KBM-7 (cell line): ENCODE data around the gene RAB3IL1.
"Not testable (repeated sequence)": the region's sequence is repeated elsewhere in the genome, so short reads cannot be mapped to it uniquely, and the experiment has no call there.

ENCODE experiments used
- DNase-seq: peaks from one replicate; pipeline ENCODE4 v3.0.0-alpha.2; 2015
- in situ Hi-C: fragments of 300-500 bp; cut with MboI; formaldehyde crosslinking; loops from 2 replicates; pipeline ENCODE4 v1.14.3; 2020; ENCODE audit warnings: low sequenced_read_pairs, low pct_unique_long_range_greater_than_20kb, mixed read lengths

Gene RAB3IL1

DNA sequence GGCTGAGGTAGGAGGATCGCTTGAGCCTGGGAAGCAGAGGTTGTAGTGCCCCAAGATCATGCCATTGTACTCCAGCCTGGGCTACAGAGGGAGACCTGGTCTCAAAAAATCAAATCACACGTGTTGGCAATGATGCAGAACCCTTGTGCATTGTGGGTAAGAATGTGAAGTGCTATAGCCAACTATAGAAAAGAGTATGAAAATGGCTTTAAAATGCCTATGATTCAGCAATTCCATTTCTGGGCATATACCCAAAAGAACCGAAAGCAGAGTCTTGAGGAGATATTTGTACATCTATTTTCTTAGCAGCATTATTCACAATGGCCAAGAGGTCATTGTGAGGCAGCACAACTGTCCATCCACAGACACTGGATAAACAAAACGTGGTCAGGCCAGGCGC lies 23.4 kb downstream of the RAB3IL1 start:
- DNase-seq: no peak
- in situ Hi-C loops: loop anchor here (10.0 kb wide), 1 partner anchor 51 kb away; no protein-coding TSS in a partner anchor

DNA sequence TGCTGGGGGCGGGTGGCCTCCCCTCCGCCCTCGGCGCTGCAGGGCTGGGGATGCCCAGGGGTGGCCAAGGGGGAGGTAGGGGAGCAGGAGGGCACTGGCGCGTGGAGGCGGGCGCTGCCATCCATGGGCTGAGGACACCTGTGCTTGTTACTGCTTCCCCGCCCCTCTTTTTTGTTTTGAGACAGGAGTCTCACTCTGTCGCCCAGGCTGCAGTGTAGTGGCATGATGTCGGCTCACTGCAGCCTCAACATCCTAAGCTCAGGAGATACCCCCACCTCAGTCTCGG lies 25.3 kb downstream of the RAB3IL1 start:
- no peak for DNase-seq
- in situ Hi-C loops: loop anchor here (10.0 kb wide), 1 partner anchor 53 kb away; no protein-coding TSS in a partner anchor

DNA sequence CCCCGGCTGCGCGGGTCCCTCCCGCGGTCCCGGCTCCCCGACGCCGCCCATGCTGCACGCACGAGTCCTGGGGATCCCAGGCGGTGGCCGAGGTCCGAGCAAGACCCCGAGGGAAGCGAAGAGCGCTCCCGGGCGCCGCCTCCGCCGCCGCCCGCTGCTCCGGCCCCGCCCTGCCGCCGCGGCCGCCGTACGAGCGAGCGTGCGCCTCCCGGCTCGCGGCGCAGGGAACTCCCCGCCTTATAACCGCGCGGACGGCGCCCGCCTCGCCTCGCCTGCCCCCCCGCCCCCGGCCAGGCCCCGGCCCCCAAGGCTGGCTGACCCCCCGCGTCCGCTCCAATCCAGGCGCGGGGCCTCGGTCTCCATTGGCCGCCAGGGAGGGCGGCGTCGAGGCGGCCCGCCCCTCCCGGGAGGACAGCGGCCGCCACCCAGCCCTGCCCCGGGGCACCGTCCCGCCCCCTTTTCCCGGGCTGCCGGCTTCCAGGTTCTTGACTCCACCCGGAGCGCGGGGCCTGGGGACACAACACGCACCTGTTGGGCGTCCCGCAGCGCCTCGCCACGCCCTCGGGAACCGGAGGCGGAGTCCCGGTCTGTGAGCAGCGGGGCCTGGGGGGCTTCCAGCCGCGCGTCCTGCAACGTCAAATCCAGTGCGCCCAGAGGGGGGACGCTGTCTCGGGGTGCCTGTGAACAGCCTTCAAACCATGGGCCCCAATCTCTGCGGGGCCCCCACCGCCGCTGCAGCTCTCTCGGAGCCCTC lies 25.9 kb downstream of the RAB3IL1 start, which contains the start of gene FADS3:
TSS of gene FADS3 (minus strand) at position 215 of the 754 bp plus-strand sequence. CDS start at position 51, 164 bp downstream.
- in situ Hi-C loops: loop anchor here (10.0 kb wide), 1 partner anchor 53 kb away; no protein-coding TSS in a partner anchor
- peak; percentile 65 for DNase-seq

DNA sequence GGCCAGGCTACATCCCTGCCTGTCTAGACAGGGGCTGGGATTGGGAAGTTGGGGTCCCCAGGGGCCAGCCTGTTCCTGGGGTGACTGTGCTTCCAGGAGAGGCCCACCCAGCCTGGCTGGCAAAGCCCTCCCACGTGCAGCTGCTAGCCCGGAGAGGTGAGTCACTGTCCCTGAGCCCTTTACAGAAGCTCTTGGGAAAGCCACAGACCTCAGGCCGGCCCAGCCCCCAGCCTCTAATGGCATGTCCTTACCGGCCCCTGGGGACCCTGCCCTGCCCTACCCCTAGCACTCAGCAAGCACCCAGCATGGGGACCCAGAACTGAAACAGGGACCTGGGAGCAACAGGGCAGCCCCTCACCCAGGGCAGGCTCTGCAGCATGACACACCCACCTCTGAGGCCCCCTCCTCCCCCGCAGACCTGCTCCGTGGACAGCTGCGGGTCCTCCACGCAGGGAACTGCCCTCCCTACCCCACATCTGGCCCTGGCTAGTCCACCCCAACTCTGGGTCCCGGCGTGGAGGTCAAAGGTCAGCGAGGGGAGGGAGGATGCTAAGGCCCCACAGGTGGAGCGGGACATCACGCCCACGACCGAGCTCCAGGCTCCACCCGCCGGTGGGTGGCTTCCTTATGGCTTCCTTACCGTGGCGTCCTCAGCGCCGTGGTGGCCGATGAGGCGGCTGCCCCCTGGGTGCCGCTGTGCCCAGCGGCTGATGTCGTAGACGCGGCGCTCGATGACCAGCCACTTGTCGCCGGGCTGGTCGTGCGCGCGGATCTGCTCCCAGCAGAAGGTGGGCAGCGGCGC lies 26.6 kb downstream of the RAB3IL1 start:
- peak; percentile 41 for DNase-seq
- in situ Hi-C loops: loop anchor here (10.0 kb wide), 1 partner anchor 54 kb away; no protein-coding TSS in a partner anchor

DNA sequence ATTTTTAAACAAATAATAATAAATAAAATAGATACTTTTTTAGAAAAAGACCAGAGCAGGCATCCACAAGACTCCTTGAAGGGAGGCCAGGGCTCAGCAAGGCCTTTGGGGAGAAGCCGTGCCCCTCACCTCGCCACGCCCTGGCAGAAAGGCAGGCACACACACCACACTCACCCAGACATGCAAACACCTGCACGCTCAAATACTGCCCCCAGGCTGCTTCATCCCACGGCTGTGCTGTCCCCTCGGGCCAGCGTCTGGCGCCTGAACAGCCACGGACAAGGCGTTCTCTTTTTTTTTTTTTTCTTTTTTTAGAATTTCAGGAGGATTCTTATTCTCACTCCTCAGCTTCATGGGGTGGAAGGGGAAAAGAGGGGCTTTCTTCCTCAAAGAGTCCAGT lies 27.5 kb downstream of the RAB3IL1 start:
- in situ Hi-C loops: loop anchor here (10.0 kb wide), 1 partner anchor 55 kb away; no protein-coding TSS in a partner anchor
- no peak for DNase-seq

DNA sequence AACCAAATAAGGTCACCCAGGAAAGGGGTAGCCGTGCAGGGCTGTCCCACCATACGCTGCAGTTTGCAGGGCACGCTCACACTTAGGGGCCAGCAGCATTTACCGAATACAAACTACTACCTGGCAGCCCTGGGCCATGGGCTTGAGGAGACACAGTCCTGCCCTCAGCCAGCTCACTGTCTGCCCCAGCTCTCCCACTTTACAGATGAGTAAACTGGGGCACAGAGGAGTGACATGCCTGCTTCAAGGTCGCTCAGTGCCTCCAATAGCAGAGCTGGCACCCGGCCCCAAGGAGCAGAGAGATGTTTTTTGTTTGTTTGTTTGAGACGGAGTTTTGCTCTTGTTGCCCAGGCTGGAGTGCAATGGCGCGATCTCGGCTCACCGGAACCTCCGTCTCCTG lies 28.8 kb downstream of the RAB3IL1 start:
- no peak for DNase-seq
- in situ Hi-C loops: no loop called here

DNA sequence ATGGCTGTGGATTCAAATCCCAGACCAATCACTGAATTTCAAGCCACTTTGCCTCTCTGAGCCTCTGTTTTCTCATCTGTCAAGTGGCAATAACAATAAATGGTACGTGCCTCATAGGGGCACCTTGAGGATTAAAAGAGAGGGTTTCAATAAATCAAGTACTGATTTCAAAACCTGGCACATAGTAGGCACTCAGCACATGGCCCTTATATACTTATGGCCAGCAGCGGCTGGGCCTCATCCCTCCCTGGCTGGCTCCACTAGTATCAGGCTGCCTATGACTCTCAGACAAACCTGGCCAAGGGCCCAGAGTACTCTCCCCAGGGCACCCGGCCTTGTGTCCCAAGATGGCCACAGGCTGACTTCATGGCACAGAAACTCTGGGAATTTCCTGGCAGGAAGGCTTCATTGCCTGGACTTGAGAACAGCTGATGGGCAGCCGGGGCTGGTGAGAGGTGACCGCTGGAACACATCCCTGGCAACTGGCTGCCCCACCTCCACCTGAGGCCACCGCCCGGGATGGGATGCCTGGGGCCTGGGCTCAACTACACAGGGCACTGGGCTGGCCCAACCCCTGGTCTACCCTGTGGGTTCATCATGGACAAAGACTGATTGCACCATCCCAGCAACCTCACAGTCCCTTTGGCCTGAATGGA lies 29.4 kb downstream of the RAB3IL1 start:
- in situ Hi-C loops: no loop called here
- no peak for DNase-seq

DNA sequence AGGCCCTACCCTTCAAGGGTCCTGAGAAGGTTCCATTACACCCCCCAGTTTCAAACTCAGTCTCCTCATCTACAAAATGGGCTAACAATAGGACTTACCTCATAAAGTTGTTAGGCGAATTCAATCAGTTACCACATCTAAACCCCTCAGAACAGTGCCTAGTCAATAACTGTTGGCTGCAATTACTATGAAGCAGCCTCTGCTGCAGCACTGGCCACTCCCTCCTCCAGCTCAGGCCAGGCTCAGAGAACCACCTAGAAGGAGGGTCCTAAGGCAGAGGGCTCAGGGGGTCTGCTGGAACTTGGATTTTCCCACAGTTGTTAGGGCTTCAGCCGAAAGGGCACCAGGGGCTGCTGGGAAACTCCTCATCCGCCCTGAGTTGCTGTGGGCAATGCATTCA lies 30.7 kb downstream of the RAB3IL1 start:
- DNase-seq: no peak
- in situ Hi-C loops: no loop called here

DNA sequence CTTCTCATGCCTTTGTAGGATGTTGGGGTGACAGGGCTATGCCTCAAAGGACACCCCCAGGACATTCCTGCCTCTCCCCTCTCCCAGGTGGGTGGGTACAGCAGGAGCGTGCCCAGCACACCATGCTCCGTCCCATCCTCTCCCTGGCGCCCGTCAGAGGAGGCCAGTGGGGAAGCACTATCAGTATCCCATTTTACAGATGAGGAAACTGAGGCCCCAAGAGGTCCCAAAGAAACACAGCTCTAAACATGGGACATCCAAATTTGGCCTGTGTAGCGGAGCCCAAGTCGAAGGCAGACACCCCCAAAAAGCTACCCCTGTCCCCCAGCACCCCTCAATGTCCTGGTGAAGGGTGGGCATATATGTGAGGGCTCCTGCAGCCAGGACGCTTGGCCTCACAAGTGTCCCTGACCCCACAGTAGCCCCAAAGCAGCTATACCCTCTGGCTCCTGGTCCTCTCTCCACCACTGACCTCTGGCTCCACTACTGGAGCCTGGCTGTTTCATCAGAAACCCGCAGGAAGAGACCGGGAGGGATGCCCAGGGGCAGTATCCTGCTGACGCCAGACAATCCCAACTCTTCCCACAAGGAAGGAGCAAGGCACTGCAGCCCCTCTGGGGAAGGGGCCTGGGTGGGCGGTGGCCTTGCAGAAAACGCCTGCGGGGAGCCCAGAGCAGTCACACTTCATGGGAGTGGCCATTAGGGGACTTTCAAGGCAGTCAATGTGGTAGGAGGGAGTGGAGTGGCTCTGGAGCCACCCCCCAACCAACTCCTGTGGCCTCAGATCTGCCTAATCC lies 31.4 kb downstream of the RAB3IL1 start:
- no peak for DNase-seq
- in situ Hi-C loops: no loop called here

DNA sequence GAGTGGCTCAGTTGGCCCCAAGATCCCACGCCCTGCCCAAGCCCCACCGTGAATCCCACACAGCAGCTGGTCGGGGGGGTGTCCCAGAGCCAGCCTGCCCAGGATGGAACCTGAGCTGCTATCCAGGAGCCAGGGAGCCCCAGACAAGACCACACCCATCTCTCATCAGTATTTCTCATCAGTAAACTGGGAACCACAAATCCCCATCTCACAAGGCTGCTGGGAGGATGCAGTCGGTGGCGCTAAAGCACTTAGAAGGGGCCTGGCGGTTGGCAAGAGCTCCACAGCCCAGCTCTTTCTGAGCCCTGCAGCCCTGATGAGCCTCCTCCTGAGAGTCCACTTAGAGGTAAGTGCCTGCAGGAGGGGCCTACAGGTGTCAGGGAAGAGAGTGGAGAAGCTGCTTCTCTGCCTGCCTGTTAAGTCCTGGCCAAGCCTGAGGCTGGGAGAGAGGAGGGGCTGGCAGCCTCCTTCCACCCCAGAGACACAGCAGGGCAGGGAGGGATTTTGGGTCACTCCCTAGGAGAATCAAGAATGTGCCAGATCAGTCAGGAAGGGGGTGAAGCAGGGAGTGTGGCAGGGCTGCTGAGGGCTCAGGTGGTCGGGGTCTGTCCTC lies 32.1 kb downstream of the RAB3IL1 start:
- peak; percentile 20 for DNase-seq

DNA sequence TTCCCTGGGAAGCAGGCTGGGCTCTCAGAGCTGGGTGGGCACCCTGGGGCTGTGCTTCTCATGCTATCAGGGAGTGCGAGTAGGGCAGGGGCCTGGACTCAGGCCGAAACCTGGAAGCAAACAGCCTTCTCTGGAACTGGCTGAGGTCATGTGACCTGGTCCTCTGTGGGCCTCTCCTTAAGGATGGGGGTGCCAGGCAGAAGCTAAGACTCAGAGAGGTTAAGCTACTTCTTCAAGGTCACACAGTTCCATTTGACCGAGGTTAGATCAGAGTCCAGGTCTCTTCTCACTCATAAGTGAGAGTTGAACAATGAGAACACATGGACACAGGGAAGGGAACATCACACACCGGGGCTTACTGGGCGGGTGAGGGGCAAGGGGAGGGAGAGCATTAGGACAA lies 33.4 kb downstream of the RAB3IL1 start:
- in situ Hi-C loops: no loop called here
- DNase-seq: no peak

More for the DNA sequence above, 32.1 kb downstream of the RAB3IL1 start:
- in situ Hi-C loops: no loop called here

DNA sequence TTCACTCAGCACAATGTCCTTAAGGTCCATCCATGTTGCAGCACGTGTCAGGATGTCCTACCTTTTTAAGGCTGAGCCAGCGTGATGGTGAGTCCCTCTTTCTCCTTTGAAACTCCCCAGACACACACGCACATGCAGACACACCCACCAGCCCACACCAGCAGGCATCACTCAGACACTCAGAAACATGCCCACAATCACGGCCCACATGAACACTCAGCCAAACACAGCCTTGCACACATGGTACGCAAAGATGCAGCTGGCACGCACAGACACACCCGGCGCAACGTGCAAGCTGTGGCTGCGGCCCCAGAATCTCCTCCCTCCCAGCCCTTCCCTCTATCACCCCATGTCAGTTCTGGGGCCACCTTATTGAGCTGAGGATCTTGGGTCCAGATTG lies 34.0 kb downstream of the RAB3IL1 start:
- in situ Hi-C loops: no loop called here
- DNase-seq: no peak

DNA sequence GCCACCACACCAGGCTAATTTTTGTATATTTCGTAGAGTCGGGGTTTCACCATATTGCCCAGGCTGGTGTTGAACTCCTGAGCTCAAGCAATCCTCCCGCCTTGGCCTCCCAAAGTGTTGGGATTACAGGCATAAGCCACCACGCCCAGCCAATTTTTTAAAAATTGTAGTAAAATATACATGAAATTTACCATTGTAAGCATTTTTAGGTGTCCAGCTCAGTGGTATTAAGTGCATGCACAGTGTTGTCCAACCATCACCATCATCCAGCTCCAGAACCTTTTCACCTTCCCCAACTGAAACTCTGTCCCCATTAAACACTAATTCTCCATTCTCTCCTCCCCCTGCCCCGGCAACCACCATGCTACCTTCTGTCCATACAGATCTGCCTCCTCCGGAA lies 34.5 kb downstream of the RAB3IL1 start:
- no peak for DNase-seq
- in situ Hi-C loops: no loop called here

DNA sequence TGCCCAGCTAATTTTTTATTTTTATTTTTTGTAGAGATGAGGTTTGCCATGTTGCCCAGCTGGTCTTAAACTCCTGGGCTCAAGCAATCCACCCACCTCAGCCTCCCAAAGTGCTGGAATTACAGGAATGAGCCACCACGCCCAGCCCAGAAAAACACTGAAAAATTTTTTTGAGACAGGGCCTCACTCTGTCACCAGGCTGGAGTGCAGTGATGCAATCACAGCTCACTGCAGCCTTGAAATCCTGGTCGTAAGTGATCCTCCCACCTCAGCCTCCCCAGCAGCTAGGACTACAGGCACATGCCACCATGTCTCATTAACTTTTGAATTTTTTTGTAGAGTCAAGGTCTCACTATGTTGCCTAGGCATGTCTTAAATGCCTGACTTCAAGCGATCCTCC lies 35.1 kb downstream of the RAB3IL1 start:
- in situ Hi-C loops, DNase-seq: not testable (repeated sequence)

DNA sequence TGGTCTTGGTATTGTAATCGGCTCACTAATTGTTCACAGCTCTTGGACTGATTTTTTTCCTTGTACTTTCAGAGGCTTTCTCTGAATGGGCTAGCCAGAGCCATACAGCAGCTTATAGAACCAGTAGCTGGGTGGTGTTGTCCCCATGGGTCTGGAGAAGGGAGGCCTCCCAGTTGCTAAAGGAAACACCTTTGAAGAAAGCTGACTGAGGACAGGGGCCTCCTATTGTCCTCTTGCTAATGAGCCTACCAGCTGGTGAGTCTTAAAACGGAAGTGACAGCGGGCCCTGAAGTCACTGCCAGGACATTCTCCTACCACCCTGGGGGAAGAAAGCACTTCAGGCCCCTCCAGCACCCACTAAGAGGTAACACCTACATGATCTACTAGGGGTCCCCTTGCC lies 36.0 kb downstream of the RAB3IL1 start:
- in situ Hi-C loops: no loop called here
- no peak for DNase-seq

DNA sequence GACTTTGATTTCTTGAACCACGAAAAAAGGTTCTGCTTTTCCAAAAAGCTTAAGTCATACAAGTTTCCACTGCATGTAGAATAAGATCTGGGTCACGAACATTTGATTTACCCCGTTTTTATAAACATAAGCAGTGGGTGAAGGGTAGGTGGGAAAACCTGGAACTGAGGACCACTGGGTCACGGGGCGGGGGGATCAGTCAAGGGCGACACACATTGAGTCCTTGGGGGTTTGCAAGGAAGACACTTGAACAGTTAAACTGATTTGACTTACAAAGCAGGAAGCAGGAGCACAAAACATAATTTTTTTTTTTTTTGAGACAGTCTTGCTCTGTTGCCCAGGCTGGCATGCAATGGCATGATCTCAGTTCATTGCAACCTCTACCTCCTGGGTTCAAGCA lies 36.9 kb downstream of the RAB3IL1 start:
- DNase-seq: no peak
- in situ Hi-C loops: no loop called here

DNA sequence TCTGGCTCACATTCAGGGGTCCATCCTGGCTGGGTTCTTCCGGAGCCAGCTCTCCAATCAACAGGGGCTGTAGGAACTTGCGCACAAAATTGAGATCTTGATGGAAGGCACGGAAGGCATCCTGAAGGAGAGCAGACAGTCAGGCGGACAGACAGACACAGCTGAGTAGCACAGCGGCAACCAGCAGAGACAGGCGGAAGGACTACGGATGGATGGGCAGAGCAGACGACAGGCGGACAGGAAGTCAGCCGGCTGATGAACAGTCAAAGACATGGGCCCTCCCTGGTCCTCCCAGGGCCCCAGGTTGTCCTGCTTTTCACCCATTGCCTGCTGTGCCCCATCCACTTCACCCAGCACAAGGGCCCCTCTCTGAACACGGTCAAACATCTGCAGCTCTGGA lies 37.3 kb downstream of the RAB3IL1 start:
- in situ Hi-C loops: no loop called here

DNA sequence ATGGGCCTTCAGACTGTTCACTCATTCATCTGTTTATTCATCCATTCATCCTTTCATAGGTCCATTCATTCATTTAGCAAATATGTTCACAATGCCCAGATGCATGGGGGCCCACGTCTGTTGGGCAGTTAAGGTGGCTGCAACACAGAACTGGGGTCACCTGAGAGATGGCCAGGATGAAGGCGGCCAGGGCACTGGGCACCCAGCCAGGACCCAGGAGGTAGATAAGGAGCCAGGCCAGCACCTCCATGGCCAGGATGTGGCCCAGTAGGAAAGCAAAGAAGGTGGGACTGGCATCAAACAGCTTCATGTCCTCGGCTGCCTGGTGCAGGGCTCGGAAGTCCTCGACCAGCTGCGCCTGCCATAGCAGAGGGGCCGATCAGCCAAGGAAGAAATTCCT lies 38.2 kb downstream of the RAB3IL1 start:
- DNase-seq: no peak
- in situ Hi-C loops: no loop called here

More for the DNA sequence above, 37.3 kb downstream of the RAB3IL1 start:
- no peak for DNase-seq

DNA sequence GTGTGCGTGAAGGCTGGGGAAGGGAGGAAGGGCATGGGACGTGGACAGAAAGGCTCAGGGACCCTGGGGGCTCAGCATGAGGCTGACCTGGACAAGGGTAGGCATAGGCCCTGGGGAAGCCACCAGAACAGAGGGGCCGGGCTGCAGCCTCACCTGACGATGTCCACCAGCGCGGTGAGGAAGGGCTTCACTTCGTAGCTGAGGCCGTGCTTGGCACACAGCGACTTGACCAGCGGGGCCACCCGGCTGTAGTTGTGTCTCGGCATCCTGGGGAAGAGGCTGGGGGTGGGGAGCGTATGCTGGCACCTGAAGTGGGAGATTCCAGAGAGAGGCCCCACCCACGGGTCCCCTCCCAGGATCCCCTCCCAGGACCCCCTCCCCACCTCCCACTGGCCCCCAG lies 41.7 kb downstream of the RAB3IL1 start:
- DNase-seq: no peak
- in situ Hi-C loops: no loop called here
